A549 treated with DMSO at 1 μM for 4 hours (cell line): ENCODE data around the gene MOAP1. TPM values are rescaled to one million over a fixed set of nuclear protein-coding genes. Genes with fewer than 3 reads are reported as not detected.

Source experiments
- total RNA-seq: library from RNA; stranded (reverse); fragments of 200-300 nt; extraction: Qiagen RNA extraction; gene quantifications from 5 replicates; pipeline ENCODE4 v1.2.3, GENCODE V29; 2022; ENCODE audit warnings: low read depth

Gene MOAP1
- 11.3 to 17.9 TPM (median 16.0 TPM) in 5 replicates for total RNA-seq

GRCh38 chr14:93184391-93185348, at the start of gene MOAP1, which contains the start of gene LYSET:
Gene MOAP1 (minus strand): TSS chr14:93184897. CDS start chr14:93184242, 655 bp downstream.
Gene LYSET (plus strand): TSS chr14:93185317. CDS start chr14:93185406, 89 bp downstream.

GRCh38 chr14:93206793-93207467, 22.2 kb upstream of the MOAP1 start, which contains the start of the genes GON7 and UBR7:
Gene GON7 (minus strand): TSS chr14:93207065. CDS start chr14:93207037, 28 bp downstream.
Gene UBR7 (plus strand): TSS chr14:93207256. CDS start chr14:93207292, 36 bp downstream.

Other genes with a start within 250 kb of the MOAP1 start
- gene ITPK1, start 69.0 kb downstream of the MOAP1 start, total RNA-seq, result 48.1 to 55.1 TPM (median 49.6 TPM) in 5 replicates
- 35.8 to 40.4 TPM (median 38.5 TPM) in 5 replicates for gene LYSET, start 420 bp upstream of the MOAP1 start, total RNA-seq
- gene GON7, start 22.2 kb upstream of the MOAP1 start, total RNA-seq, result 15.8 to 18.6 TPM (median 17.2 TPM) in 5 replicates
- 26.3 to 30.3 TPM (median 29.7 TPM) in 5 replicates for gene UBR7, start 22.4 kb upstream of the MOAP1 start, total RNA-seq
- gene BTBD7, start 148.1 kb upstream of the MOAP1 start, total RNA-seq, result 12.1 to 20.2 TPM (median 15.5 TPM) in 5 replicates
- not detected in 5 replicates for gene COX8C, start 162.3 kb upstream of the MOAP1 start, total RNA-seq
- gene UNC79, start 246.0 kb upstream of the MOAP1 start, total RNA-seq, result 0.01 TPM in 2 of 5 replicates, not detected in the others